ENCODE results near the gene MEPE. TPM values are rescaled to one million over a fixed set of nuclear protein-coding genes. Genes with fewer than 3 reads are reported as not detected.

Gene MEPE
- total RNA-seq, 1 experiment from 2014 or later, result not detected

- ChIA-PET POLR2A (no interaction called here), CTCF (no interaction called here)
- intact Hi-C loops (cut with micrococcal nuclease; ENCODE audit: unreplicated experiment), result no loop called here
- Histone ChIP-seq H3K9me3 (ENCODE audit: control insufficient read depth, insufficient read depth, low read depth, low read length) (no peaks in the 10 kb centered on the region), H3K36me3 (ENCODE audit: control insufficient read depth, insufficient read depth, low read length) (no peaks in the 10 kb centered on the region), H3K27ac (ENCODE audit: low read length) (no peak overlapping the region), H3K4me3 (ENCODE audit: low read depth in 2 of 2, low read length in 2 of 2) (no peak overlapping the region), H3K4me1 (ENCODE audit: control insufficient read depth, insufficient read depth, low read length) (no peaks in the 10 kb centered on the region), H3K27me3 (ENCODE audit: control insufficient read depth, insufficient read depth, low read length) (no peaks in the 10 kb centered on the region)
- TF ChIP-seq POLR2AphosphoS5 (IDR thresholded peaks at IDR 0.05; ENCODE audit: low read depth, low read length), result no peak
- no peak for TF ChIP-seq REST (IDR thresholded peaks at IDR 0.05; ENCODE audit: insufficient read depth in 1 of 2, low read depth in 2 of 2, low read length in 1 of 2)
- no peak for TF ChIP-seq CTCF (IDR thresholded peaks at IDR 0.05)
- TF ChIP-seq SIN3A (IDR thresholded peaks at IDR 0.05; ENCODE audit: borderline replicate concordance, insufficient read depth, low read depth, low read length), result no peak
- TF ChIP-seq TCF7L2 (IDR thresholded peaks at IDR 0.05; ENCODE audit: low read depth, low read length), result no peak
- no peak for ATAC-seq
- DNase-seq (ENCODE audit: low read depth, low spot score), result no peak
- in situ Hi-C loops (cut with HindIII; ENCODE audit: low pct_unique_long_range_greater_than_20kb, low sequenced_read_pairs), result no loop called here
- no TSS peak for BruUV-seq (replicated peaks)
Measured at GRCh38 chr4:87872028-87872427, 39.3 kb downstream of the MEPE start.

GRCh38 chr4:87875191-87875590, 42.4 kb downstream of the MEPE start:
- Histone ChIP-seq H3K27ac (ENCODE audit: low read length) (no peak overlapping the region), H3K9me3 (ENCODE audit: control insufficient read depth, insufficient read depth, low read depth, low read length) (no peaks in the 10 kb centered on the region), H3K4me1 (ENCODE audit: control insufficient read depth, insufficient read depth, low read length) (no peaks in the 10 kb centered on the region), H3K4me3 (ENCODE audit: low read depth in 2 of 2, low read length in 2 of 2) (no peak overlapping the region), H3K36me3 (ENCODE audit: control insufficient read depth, insufficient read depth, low read length) (no peaks in the 10 kb centered on the region), H3K27me3 (ENCODE audit: control insufficient read depth, insufficient read depth, low read length) (no peaks in the 10 kb centered on the region)
- DNase-seq (ENCODE audit: low read depth, low spot score) (no peak), ATAC-seq (no peak)
- POLR2A ChIA-PET, result no interaction called here
- in situ Hi-C loops (cut with HindIII; ENCODE audit: low pct_unique_long_range_greater_than_20kb, low sequenced_read_pairs), result no loop called here
- CTCF ChIA-PET, result no interaction called here
- TF ChIP-seq CTCF (IDR thresholded peaks at IDR 0.05) (no peak), TCF7L2 (IDR thresholded peaks at IDR 0.05; ENCODE audit: low read depth, low read length) (no peak), POLR2AphosphoS5 (IDR thresholded peaks at IDR 0.05; ENCODE audit: low read depth, low read length) (no peak), REST (IDR thresholded peaks at IDR 0.05; ENCODE audit: insufficient read depth in 1 of 2, low read depth in 2 of 2, low read length in 1 of 2) (no peak), SIN3A (IDR thresholded peaks at IDR 0.05; ENCODE audit: borderline replicate concordance, insufficient read depth, low read depth, low read length) (no peak)
- no TSS peak for BruUV-seq (replicated peaks)
- intact Hi-C loops (cut with micrococcal nuclease; ENCODE audit: unreplicated experiment), result no loop called here

Data from Panc1 (cell line).